GM19455 (cell line): ENCODE results near the gene RCBTB2.
A peak's percentile ranks its signal among the peaks of the same experiment; 100 is the strongest.

ENCODE experiments used
- ATAC-seq: cut with Tn5 transposase; IDR thresholded peaks from one replicate; pipeline ENCODE4 v1.9.1; 2021; ENCODE audit not compliant: unreplicated experiment

The RCBTB2 gene

DNA sequence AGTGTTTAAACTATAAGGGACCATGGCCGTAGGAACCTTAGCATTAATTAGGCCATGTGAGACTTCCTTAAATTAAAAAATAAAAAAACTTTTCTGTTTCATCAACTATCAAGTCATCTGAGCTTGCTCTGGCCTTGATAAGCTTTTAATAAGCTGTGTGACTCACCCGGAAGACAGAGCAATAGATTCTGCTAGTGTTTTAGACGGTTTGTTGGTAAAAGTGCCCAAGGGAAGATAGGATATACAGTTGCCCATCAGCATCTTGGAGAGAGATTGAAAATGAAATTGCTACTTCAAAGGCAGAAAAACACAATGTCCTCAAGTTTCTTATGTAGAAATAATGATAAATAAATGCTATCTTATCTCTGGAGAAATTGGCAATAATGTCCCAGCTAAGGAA is 31.2 kb upstream of the RCBTB2 start:
- ATAC-seq = no peak

DNA sequence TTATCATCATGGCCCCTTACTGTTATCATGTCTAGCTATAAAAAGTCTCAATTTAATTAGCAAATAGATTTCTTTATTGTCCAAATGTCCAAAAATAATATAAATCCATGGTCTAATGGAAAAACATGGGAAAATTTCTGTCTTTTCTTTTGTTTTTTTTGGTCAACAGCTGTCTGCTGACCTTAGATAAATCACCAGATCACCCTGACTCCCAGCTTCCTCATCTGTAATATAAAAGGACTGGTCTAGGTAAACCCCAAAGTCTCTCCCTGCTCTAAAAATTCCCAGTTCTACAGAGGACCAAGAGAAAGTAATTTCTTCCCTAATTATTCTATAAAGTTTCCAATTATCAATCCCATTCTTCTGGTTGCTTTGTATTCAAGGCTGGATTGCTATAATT is 30.7 kb upstream of the RCBTB2 start:
- ATAC-seq = no peak

DNA sequence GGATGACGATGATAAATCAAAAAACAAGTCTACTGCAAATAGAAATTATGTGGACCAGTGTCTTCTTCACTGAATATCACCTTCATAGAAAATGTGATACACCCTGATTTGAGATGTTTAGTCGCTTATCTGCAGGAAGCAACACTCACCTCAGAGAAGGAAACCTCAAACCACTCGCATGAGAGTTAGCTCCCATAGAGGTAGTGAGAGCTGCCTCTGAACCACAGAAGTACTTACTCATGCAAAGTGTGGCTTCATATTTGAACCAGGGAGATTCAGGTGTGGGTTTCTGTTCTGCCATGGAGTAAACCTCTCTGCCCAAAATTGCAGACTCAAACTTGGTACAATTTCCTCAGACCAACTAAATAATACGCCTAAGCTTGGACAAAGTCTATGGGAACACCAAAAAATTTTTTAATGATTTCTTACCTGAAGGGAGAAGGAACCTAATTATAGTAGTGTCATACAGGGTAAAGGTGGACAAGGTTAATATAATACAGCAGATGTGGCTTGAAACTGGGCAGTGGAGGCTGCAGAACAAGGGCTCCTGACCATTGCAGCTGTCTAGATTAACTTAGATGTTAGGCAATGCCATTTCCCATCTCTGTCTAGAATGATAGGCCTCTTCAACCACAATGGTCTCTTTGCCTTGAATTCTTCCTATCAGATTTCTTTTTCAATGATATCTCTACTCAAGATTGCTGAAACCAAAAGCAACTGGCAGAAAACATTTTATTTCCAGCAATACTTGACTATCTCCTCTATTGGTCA is 29.6 kb upstream of the RCBTB2 start:
- ATAC-seq = peak; percentile 99

DNA sequence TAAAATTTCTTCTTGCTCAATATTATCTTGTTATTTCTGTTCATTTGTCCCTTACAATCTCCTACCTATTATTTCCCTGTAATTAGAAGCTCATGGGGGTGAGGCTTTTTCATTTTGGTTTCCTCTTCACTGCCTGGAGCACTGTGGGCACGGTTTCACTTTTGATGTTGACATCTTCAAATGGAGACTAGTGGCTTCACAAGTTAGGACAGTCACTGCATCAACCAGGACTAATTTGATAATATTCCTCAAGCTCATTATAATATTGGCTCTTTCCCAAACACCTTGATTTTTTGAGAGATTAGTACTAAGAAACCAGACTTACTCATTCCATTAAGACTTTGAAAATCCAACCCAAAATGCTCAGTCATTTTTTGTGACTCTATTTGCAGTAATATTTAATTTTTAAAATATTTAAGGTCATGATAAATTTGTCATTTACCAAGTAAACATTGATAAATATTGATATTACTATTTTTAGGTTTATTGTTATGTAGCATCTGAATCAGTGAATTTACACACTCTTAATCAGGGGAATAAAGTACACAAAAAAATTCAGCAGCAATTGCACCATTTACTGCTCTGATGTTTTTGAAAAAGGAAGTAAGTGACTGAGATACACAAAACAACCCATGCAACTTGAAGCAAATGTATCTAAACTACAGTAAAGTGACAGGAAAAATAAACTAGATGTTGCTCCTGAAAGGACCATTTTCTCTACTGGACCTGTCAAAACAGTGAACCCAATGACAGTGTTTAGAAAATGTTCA is 28.8 kb upstream of the RCBTB2 start:
- ATAC-seq = peak; percentile 36

- ATAC-seq = no peak
Observed at GRCh38 chr13:48560657-48561337, 27.9 kb upstream of the RCBTB2 start.

- no peak for ATAC-seq
Observed at GRCh38 chr13:48559638-48560320, 26.9 kb upstream of the RCBTB2 start.

DNA sequence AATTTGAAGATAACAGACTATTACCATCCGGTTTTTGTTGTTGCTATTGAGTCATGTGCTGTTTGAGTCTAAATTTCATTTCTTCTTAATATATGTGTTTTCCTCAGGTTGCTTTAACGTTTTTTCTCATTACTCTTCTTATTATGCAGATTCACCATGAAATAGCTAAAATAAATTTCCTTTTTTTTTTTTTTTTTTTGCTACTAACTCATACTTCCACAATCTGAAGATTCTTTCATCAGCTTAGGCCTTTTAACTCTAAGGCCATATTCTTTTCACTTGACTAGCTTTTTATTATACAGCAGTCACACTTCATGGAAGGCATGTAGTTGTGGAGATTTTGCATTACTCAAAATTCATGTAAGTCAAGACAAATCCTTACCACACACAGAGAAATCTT is 23.9 kb upstream of the RCBTB2 start:
- ATAC-seq = no peak

- no peak for ATAC-seq
Observed at GRCh38 chr13:48555441-48555840, 22.6 kb upstream of the RCBTB2 start.

DNA sequence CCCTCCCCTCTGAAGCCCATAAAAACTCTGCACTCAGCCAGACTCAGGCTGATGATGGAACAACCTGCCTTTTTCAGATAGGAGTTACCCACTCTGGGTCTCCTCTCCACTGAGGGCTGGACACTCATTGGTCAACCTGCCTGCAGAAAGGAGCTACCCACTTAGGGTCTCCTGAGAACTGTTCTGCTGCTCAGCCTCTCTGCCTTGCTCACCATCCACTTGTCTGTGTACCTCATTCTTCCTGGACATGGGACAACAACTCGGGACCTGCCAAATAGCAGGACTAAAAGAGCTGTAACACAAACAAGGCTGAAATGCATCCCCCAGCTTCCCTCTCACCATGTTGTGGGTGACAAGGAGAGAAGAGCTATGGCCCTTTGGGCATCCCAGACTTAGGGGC is 18.4 kb upstream of the RCBTB2 start:
- ATAC-seq = no peak

- ATAC-seq = no peak
Observed at GRCh38 chr13:48549658-48550057, 16.8 kb upstream of the RCBTB2 start.

- no peak for ATAC-seq
Observed at GRCh38 chr13:48547663-48548092, 14.8 kb upstream of the RCBTB2 start.

DNA sequence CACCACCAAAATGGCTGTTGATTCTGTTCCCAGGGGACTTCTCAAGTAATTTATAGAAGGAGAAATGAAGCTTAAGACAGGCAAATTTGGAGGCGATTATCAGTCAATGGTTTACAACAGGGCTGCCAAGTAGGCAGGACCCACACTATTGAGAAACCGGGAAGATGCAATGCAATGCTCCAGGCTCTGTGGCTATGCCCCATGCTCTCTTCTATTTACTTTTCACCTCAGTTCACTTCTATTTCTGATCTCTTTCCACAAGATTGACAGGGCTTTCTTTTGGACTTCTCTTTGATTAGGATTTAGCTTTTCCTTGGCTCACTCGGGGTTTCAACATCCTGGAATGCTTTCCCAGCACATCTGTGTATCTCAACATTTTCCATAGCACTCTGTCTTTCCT is 12.7 kb upstream of the RCBTB2 start:
- ATAC-seq = no peak

GRCh38 chr13:48542581-48543341 is 9.9 kb upstream of the RCBTB2 start:
- no peak for ATAC-seq

DNA sequence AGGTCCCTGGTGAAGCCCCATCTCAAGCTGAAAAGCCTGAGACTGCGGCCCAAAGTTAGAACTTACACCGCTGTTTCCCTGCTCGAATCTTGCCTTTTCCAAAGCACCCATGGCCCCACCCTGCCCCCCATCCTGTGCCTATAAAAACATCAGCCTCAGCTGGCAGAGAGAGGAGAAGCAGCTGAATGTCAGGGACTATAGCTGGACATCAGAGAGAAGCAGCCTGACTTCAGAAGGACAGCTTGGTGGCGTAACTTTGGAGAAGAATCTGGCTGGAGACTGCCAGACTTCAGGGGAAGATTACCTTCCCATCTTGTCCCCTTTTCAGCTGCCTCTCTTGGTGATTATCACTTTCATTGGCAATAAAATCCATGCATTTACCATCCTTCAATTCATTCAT is 9.3 kb upstream of the RCBTB2 start:
- no peak for ATAC-seq

DNA sequence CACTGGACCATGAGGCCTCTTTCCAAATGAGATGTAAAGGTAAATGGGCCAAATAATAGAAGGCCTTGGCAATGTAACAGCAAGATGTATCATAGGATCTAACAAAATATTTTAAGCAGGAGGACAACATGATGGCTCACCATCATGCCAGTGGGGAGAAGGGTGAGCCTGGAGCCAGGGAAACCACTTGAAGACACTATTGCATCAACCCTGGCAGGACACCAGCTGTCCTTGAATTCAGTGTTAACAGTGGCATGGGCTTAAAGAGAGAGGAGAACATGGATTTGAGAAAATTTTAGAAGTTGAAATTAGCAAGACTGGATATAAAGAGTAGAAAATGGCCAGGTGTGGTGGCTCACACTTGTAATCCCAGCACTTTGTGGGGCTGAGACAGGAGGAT is 6.7 kb upstream of the RCBTB2 start:
- no peak for ATAC-seq

DNA sequence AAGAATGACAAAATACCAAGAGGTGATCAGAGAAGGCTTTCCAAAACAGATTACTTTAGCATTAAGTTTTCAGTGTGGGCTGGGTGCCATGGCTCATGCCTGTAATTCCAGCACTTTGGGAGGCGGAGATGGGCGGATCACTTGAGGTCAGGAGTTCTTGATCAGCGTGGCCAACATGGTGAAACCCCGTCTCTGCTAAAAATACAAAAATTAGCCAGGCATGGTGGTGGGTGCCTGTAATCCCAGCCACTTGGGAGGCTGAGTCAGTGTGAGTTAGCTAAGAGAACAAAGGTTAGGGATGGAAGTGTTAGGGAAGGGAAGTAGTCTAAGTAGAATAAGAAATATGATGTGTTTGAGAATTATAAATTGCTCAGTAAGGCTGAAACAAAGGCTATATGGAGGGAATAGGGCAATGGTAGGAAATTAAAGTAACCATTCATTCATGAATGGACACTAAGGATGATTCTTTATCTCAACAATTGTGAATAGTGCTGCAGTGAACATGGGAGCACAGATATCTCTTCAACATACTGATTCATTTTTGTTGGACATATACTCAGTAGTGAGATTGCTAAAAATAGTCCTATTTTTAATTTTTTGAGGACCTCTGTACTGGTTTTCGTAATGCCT is 3.9 kb upstream of the RCBTB2 start:
- ATAC-seq = no peak

DNA sequence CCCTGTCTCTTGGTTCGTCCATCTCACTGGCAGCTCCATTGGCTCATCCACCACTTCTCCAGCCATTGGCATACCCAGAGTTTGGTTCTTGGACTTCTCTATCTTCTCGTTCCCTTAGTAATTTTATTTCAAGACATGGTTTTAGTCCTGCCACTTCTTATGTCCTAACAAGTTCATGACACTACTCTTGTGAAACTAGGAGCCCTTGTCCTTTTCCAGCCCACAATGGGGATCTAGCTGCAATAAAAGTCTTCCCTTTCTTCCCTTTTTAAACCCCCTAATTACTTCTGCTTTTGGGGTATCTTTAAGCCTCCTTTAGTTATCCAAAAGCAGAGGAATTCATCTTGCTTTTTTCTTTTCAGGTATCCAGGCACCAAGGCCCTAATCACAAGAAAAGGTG is 2.9 kb upstream of the RCBTB2 start:
- ATAC-seq = no peak

DNA sequence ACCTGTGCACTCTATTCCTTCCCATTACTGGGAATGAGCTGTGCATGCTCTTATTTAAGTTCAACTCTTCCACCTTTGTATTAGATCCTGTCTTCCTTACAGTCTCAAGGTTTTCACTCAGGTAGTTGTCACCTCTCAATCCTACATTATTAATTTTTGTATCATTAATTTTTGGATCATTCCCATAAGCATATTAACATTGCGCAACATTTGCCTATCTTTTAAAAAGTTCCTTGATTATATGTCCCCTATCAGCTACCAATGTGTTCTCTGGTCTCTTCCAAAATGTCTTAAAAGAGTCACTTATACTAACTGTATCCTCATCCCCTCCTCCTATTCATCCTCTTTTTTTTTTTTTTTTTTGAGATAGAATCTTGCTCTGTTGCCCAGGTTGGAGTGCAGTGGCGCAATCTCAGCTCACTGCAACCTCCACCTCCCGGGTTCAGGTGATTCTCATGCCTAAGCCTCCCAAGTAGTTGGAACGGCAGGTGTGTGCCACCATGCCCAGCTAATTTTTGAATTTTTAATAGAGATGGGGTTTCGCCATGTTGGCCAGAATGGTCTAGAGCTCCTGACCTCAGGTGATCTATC is 2.1 kb upstream of the RCBTB2 start:
- no peak for ATAC-seq

- ATAC-seq = no peak
Observed at GRCh38 chr13:48533961-48534600, 1.2 kb upstream of the RCBTB2 start.

DNA sequence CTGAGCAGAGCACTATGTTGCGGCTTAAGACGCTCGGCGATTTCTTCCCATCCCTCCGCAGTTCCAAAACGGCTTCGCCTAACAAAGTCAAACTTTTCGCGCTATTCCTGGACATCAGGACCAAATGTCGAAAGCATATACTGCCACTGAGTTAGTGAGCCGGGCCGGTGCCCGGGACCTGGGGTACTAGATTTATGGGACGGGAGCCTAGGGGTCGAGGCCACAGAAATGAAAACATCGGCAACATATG is 699 bp downstream of the RCBTB2 start:
- ATAC-seq = peak; percentile 2
